GM21786 (cell line): Measurements from ENCODE around the gene ORMDL3.
"Not testable (repeated sequence)": the region's sequence is repeated elsewhere in the genome, so short reads cannot be mapped to it uniquely, and the experiment has no call there.

Experiments used
- ATAC-seq: cut with Tn5 transposase; IDR thresholded peaks from one replicate; pipeline ENCODE4 v1.9.1; 2021; ENCODE audit not compliant: unreplicated experiment

ORMDL3 gene

DNA sequence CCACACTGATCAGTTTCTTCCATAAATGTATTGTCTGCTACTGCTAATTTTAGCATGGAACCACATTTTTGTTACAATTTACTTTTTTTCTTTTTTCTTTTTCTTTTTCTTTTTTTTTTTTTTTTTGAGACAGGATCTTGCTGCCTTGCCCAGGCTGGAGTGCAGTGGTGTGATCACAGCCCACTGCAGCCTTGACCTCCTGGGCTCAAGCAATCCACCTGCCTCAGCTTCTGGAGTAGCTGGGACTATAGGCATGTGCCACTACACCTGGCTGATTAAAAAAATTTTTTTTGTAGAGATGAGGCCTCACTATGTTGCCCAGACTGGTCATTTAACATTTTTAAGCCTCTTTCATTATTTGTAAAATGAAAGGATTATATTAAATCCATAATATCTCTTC is 40.3 kb downstream of the ORMDL3 start:
- no peak for ATAC-seq

DNA sequence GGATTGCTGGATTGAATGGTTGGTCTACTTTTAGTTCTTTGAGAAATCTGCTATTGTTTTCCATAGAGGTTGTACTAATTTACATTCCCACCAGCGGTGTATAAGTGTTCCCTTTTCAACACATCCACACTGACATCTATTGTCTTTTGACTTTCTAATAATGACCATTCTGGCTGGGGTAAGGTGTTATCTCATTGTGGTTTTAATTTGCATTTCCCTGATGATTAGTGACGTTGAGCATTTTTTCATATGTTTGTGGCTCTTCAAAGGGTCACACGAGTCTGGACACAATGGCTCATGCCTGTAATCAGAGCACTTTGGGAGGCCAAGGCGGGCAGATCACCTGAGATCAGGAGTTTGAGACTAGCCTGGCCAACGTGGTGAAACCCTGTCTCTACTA is 41.3 kb downstream of the ORMDL3 start:
- ATAC-seq, result not testable (repeated sequence)

DNA sequence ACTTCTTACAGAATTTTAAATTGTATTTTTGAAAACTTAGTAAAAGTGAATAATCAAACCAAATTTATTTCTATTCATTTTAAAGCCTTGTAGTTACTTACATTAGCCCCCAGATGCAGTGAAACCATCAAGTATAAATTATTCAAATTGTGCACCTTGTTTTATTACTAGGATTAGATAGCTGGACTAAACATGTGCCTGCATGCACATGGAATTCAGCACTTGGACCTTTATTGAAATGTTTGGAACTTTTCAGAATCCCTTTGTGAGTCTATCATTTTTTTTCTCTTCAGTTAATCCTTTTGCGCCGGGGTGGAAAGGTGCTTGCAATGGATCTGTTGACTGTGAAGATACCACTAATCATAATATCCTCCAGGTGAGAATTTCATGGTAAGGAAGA is 54.6 kb downstream of the ORMDL3 start:
- no peak for ATAC-seq

DNA sequence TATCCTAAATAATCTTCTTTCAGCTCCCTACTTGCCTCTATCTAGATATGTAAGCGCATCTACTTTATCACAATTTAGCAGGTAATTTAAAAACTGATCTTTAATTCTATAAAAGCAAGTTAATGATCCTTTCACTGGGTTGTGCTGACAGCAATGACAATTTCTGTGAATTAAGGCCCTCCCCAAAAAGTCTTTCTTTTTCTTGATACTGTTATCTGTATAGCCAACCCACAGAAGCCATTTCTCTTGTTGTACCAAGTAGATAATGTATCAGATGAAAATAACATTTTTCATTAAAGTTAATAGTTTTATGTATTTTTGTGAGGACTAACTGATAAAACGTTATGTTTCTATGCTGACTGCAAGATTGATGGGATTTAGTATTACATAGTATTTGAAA is 55.6 kb downstream of the ORMDL3 start:
- no peak for ATAC-seq
